NCI-H748 treated with DMSO at 0.1 percent for 48 hours (cell line): ENCODE measurements around the gene EMD.

Experiments
- DNase-seq: peaks from one replicate; lab custom pipeline; 2025; lab: John Stamatoyannopoulos, UW

EMD gene

GRCh38 chrX:154419189-154419588, 40.1 kb downstream of the EMD start:
- DNase-seq, result no peak

GRCh38 chrX:154419688-154420401, 40.8 kb downstream of the EMD start:
- DNase-seq, result no peak

- DNase-seq, result no peak
Observed at GRCh38 chrX:154420402-154420756, 41.3 kb downstream of the EMD start.

GRCh38 chrX:154426916-154427770, 48.0 kb downstream of the EMD start:
- no peak for DNase-seq

GRCh38 chrX:154428176-154429171, 49.4 kb downstream of the EMD start, which contains the start of gene ATP6AP1:
Gene ATP6AP1, plus strand, starts transcription at chrX:154428677. Its CDS starts 16 bp downstream, at chrX:154428693.
- peak; percentile 83 for DNase-seq

- DNase-seq, result no peak
Observed at GRCh38 chrX:154429711-154430110, 50.6 kb downstream of the EMD start.

GRCh38 chrX:154430479-154430878, 51.4 kb downstream of the EMD start:
- DNase-seq, result no peak

GRCh38 chrX:154430916-154431315, 51.8 kb downstream of the EMD start:
- no peak for DNase-seq
